Gastrocnemius medialis (tissue), 4 donors: ENCODE data around the gene NKAP.

Experiments used
- CTCF ChIP-seq, 5 experiments: fragments of 450-650 bp in 3 of 5; fragments of 200-600 bp in 2 of 5; sonication (generic) in 2 of 5; IDR thresholded peaks in 4 of 5; conservative IDR thresholded peaks in 1 of 5; 1 replicate in 4 of 5; 2 replicates in 1 of 5; pipeline ENCODE4 v1.5.1; 2016 to 2019; ENCODE audit warnings: antibody characterized with exemption in 5 of 5, mild to moderate bottlenecking in 3 of 5, moderate library complexity in 3 of 5
- POLR2A ChIP-seq, 2 donors: fragments of 450-650 bp; IDR thresholded peaks; one replicate each; pipeline ENCODE4 v1.6.1; 2017; ENCODE audit warnings: antibody characterized with exemption in 2 of 2, mild to moderate bottlenecking in 2 of 2, moderate library complexity in 2 of 2

DNA sequence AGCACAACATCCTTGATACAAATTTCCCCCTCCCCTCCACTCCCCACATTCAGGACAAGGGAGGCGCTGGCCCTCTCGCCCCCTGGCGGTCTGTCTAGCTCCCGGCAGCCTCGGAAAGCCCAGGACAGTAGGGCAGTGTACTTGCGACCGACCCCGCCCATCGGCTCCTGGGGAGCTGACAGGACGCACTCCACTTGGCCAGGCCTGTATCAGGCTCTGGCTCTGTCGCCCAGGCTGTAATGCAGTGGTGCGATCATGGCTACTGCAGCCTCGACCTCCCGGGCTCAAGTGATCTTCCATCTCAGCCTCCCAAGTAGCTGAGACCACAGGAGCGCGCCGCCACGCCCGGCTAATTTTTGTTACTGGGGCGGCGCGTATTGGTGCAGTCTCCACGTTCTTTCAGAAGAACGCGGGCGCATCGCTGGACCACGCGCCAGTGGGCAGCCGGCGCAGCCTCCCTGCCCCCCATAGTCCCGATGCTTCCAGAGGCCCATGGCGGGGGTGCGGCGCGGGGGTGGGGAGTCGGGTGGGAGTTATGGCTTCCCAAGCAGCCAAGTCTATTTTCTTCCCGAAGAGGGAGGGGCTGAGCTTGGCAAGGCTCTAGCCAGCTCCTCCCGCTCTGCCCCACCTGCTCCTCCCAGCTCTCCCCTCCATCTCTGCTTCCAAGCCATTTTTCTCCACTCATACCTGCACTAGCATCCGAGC, 55.7 kb downstream of the NKAP start:
- TF ChIP-seq CTCF (IDR thresholded peaks at IDR 0.05 in 4 of 5, conservative IDR thresholded peaks at IDR 0.05 in 1 of 5) (peak in 3 of 5 experiments; percentile 27 to 43 (median 37)), POLR2A (IDR thresholded peaks at IDR 0.05) (no peak)
